ENCODE data around the gene MCL1. TPM values are rescaled to one million over a fixed set of nuclear protein-coding genes. Genes with fewer than 3 reads are reported as not detected.

MCL1 gene
- total RNA-seq, 1 donor from 2014 or later, result 93.5 TPM

- intact Hi-C loops (cut with micrococcal nuclease), result no loop called here
- ATAC-seq (no peak), DNase-seq (no peak)
These were observed 51.2 kb downstream of the MCL1 start for GRCh38 chr1:150528196-150528595.

GRCh38 chr1:150525348-150525747 lies 54.1 kb downstream of the MCL1 start:
- DNase-seq, result no peak
- intact Hi-C loops (cut with micrococcal nuclease), result no loop called here
- ATAC-seq, result no peak

Small RNA genes lying within 50 kb of the gene (microRNA-seq; reads per million reads assigned to microRNA genes)
- gene MIR4257 (ENCODE audit: borderline number of aligned reads), result not detected

Other genes starting within 250 kb of the MCL1 start
- 24.4 TPM for gene RPRD2, start 215.5 kb downstream of the MCL1 start, total RNA-seq
- 31.3 TPM for gene TARS2, start 92.2 kb downstream of the MCL1 start, total RNA-seq
- 14.0 TPM for gene ECM1, start 71.5 kb downstream of the MCL1 start, total RNA-seq
- not detected for gene FALEC, start 63.9 kb downstream of the MCL1 start, total RNA-seq
- 77.7 TPM for gene ADAMTSL4, start 30.2 kb downstream of the MCL1 start, total RNA-seq
- 126 TPM for gene ENSA, start 50.0 kb upstream of the MCL1 start, total RNA-seq
- gene GOLPH3L, start 117.5 kb upstream of the MCL1 start, total RNA-seq, result 15.1 TPM
- gene HORMAD1, start 141.3 kb upstream of the MCL1 start, total RNA-seq, result 0.37 TPM
- 30.7 TPM for gene CTSS, start 186.2 kb upstream of the MCL1 start, total RNA-seq
- gene CTSK, start 228.7 kb upstream of the MCL1 start, total RNA-seq, result 6.4 TPM

All from left ventricle myocardium superior (tissue), 1 donor.